Left cardiac atrium (tissue), 4 donors: ENCODE data around the gene ITGA8. TPM values are rescaled to one million over a fixed set of nuclear protein-coding genes. Genes with fewer than 3 reads are reported as not detected.

Experiments used
- ATAC-seq, 2 donors: fragments of 200-7000 bp; cut with Tn5 transposase; one replicate each; pipeline ENCODE4 v1.9.1; 2020; ENCODE audit warnings: mild to moderate bottlenecking in 2 of 2, moderate library complexity in 2 of 2
- DNase-seq: peaks from one replicate; pipeline ENCODE4 v3.0.0-alpha.2; 2020
- intact Hi-C, 2 donors: fragments of 100-400 bp; cut with DNase I; formaldehyde crosslinking; loops; one replicate each; pipeline versions ENCODE4 v1.14.1 to v1.15.1; 2022 to 2023
- total RNA-seq, 2 donors: library from RNA; stranded (reverse); fragmentation: NEBNext Ultra II Directional; extraction: Animal tissue kit (Norgen Biotek cat#: 25700); gene quantifications; one replicate each; pipeline ENCODE4 v1.2.1, GENCODE V29; 2021
- donor health status: DM: no; HTN: yes; CAD: no.
- donor health status: DM: no; HTN: yes; CAD: no; lungs with severe emphysema.
- donor health status: DM: yes; HTN: yes; CAD: no.
- donor health status: Dilated cardiomyopathy.

Gene ITGA8
- total RNA-seq, 2 donors from 2014 or later = 2.7 to 4.5 TPM

DNA sequence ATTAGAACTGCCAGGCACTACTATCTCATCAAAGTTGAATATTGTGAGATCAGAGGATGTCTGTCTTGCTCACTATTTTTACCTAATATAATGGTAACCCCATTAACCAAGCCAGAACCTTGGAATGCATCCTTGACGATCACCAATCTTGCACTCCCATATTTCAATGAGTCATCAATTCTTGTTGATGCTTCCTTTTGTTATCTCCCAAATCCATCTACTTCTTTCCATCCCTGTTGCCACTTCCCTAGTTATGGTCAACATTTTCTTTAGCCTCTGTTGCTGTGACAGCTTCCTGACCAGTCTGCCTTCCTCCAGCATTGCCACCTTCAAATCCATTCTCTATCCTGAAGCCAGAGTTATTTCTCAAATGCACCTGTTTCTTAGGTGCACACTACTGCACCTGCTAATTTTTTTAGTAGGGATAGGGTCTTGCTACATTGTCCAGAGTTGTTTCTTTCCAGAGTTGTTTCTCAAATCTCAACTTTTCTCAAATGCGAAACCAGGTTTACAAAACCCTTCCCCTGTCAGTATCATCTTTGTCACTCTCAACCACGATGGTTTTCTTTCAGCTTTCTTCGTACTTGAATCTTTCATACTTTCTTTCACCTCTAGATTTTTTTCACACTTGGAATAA lies 15.7 kb downstream of the ITGA8 start:
- intact Hi-C loops = loop anchor here in 1 of 2 donors (10.0 kb wide), 1 partner anchor 119 kb away; no protein-coding TSS in a partner anchor
- ATAC-seq = no peak
- DNase-seq = no peak

DNA sequence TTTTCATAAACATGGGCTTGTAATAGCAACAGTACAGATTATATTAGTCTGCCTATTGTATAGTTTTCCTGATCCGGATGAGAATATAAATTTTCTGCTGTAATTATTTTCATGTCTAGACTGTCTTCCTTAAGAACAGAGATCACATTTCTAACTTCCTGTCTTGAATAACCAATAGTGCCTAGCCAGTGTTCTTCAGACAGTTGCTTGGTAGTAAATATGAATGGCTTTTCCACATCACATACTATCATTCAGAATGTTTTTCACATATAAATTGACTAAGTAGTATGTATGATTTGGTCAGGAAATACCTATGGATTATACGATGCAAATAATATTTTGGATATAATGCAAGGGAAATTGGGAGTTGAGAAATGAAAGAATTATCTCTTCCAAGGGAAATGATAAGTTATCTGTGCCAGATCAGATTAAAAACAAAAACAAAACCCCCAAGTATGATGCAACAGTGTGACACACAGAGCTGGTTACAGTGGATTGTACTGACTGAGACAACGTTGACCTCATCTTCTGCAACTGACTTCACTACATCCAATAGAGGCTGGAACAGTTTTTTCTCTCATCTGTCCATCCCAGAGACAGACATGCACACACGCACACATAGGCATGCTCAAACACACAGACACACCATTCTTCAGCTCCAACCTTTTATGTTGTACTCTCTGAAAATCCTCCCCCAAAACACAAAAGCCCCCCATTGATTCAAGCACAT lies 16.4 kb downstream of the ITGA8 start:
- intact Hi-C loops = loop anchor here in 1 of 2 donors (10.0 kb wide), 1 partner anchor 119 kb away; no protein-coding TSS in a partner anchor
- DNase-seq (no peak), ATAC-seq (no peak)

DNA sequence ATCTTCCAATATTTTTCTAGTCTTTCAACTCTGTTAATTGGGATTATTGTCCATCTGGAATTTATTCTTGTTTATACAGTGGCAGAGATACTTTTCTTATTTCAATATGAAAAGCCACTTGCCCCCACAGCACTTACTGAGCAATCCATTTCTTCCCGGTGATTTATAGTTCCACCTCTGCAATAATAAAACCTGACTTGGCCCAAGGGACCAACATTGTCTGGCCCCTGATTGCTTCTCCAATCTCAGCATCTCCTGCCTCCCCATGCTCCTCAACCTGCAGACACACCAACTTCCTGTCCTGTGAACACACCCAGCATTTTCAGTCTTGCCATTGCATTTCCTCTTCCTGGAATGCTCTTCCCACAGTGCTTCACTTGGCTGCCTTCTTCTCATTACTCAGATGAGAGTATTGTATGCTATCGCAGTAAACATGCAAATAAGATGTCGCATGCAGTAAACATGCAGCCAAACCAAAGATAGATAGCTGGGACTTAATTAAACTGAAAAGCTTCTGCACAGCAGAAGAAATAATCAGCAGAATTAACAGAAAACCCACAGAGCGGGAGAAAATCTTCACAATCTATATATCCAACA lies 19.5 kb downstream of the ITGA8 start:
- no peak for ATAC-seq

DNA sequence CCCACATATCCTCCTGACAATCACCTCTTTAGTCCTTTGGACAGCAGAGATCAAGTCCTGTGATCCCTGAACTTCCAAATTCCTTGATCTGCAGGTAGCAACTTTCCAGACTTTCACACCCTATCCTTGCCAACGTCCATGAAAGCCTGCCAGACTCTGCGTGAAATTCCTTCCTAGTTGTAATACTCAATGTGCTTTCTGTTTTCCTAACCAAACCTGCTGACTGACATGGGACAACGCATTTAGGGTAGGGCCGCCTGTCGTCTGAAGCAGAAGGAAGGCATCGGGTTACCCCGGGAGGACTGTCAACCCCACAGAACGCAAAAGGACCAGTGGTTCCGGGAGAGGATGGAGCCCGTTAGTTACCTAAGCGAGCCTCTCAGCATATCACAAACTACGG lies 23.9 kb downstream of the ITGA8 start:
- ATAC-seq (no peak), DNase-seq (no peak)
- intact Hi-C loops = no loop called here

More for the DNA sequence above, 19.5 kb downstream of the ITGA8 start:
- DNase-seq = no peak
- intact Hi-C loops = loop anchor here in 1 of 2 donors (10.0 kb wide), 1 partner anchor 115 kb away; no protein-coding TSS in a partner anchor

DNA sequence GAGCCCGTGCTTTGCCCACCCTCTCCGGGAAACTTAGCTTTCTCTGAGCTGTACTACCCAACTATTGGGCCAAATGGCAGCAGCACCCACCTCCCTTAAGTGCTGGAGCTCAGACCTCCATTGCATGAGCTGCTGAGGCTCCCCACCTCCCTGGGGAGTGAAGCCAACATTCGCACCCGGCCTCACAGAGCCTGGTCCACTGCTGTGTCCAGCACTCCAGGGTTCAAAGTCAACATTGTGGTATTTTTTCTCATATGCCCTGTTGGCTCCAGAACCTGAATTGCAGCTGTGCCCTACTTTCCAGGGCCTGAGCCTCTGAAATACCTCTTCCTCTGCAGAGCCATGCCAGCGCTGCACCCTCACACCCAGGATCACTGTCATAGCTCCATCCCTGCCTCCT lies 29.7 kb downstream of the ITGA8 start:
- DNase-seq (no peak), ATAC-seq (no peak)
- intact Hi-C loops = no loop called here

DNA sequence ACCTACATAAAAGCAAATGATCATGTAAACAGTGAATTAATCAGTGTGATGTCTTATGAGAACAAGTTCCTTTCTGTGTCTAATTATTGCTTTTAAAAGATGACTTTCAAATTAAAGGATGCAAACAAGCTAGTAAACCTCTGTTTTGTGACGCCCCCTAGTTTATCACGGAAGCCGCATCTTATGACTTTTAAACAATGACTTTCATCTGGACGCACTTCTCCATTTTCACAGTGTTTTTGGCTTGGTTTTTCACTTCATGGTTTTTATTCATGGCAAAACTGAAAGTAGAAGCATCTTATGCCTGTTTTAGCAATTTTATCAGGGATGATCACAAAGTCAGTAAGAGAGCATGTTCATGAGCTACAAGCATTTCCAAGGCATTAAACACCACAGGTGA lies 35.0 kb downstream of the ITGA8 start:
- ATAC-seq (no peak), DNase-seq (no peak)
- intact Hi-C loops = no loop called here

DNA sequence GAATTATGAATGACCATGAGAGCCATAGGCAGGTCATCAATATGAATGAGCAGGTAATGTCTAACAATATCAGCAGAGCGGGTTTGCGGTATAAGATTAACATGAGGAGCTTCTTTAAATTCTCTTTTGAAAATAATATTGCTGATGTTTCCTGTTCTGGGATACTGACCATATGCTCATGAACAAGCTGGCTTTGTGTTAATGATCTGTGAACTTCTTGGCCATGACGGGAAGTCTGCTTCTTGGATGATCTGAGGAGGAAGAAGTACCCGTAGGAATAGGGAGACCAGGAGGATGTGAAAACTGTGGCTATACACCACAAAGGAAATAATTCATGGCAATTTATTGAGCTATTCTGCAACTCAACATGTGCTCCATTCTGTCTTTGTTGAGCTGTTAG lies 38.6 kb downstream of the ITGA8 start:
- no peak for ATAC-seq
- DNase-seq = no peak
- intact Hi-C loops = no loop called here

DNA sequence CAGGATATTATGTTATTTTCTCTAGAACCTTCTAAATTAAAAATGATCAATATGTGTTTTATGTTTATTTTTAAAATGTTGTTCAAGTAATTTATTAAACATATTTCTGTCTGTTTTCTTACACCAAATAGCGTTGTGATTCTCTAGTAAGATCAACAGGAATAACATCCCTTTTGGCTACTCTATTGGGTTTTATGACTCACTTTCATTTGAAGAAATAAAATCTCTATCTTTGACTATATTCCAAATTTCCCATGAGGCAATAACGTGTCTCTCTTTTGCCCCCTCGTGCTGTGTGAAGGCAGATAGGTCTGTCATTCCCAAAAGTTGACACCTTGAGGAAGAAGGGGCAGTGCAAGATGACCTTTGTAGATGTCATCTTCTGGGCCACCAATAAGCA lies 40.9 kb downstream of the ITGA8 start:
- DNase-seq (no peak), ATAC-seq (no peak)
- intact Hi-C loops = no loop called here

DNA sequence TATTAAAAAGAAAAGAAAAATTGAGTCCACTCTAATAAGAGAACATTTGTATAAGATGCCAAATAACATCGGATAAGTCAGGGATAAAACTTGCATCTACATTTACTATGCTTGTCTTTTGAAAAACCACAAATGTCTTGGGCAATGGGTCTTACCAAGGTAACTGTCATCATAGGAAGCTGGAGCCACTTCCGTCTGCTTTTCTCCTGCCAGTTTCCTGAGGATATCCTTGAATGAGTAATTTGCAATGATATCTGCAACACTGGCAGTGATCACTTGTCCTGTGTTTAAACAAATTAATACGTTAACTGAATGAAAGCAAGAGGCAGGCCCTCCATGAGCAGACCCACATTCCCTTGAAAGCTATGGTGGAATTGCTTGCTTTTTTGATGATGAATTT lies 47.3 kb downstream of the ITGA8 start:
- intact Hi-C loops = no loop called here
- ATAC-seq (no peak), DNase-seq (no peak)

DNA sequence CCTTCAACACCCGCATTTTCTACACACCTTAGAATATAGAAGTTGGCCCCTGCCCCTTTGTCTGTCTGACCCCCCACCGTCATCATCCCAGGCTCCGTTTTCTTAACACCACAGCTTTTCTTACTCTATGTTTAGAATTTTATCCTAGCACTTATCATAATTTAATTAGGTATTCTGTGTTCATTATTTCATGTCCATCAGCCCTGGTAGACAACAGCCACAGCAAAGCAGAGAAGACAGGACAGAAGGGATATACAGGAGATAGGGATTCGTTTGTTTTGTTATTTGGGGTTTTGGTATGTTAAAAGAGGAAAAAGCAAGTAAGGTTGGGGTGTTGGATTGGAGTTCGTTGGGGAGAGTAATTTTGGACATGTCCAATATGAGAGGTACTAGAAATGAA lies 48.8 kb downstream of the ITGA8 start:
- ATAC-seq (no peak), DNase-seq (no peak)
- intact Hi-C loops = no loop called here

DNA sequence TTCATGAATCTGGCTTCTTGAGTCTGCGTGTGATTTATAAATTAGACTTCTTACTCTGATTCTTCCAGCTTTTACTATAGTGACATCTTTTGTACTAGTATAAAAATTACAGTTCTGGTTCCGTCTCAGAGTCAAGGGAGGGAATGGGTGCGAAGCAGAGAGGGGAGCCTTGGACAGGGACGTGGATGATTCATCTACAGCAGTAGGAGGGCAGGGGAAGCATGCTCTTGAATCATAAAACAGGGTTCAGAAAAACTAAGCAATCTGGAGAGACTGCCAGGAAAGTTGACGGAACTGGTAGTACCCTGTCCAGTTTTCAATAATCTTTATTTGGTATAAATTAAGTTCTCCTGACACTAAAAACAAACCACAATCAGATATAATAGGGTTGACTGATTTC lies 58.1 kb downstream of the ITGA8 start:
- intact Hi-C loops = no loop called here
- DNase-seq (no peak), ATAC-seq (no peak)

DNA sequence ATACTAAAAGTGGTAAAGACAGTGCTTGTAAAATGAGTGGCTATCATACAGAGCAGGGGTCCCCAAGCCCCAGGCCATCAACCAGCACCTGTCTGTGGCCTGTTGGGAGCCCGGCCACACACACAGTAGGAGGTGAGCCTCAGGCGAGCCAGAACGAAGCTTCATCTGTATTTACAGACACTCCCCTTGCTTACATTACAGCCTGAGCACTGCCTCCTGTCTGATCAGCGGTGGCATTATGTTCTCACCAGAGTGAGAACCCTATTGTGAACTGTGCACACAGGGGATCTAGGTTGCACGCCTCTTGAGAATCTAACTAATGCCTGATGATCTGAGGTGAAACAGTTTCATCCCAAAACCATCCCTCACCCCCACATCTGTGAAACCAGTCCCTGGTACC lies 58.7 kb downstream of the ITGA8 start:
- no peak for ATAC-seq
- DNase-seq = no peak
- intact Hi-C loops = no loop called here

DNA sequence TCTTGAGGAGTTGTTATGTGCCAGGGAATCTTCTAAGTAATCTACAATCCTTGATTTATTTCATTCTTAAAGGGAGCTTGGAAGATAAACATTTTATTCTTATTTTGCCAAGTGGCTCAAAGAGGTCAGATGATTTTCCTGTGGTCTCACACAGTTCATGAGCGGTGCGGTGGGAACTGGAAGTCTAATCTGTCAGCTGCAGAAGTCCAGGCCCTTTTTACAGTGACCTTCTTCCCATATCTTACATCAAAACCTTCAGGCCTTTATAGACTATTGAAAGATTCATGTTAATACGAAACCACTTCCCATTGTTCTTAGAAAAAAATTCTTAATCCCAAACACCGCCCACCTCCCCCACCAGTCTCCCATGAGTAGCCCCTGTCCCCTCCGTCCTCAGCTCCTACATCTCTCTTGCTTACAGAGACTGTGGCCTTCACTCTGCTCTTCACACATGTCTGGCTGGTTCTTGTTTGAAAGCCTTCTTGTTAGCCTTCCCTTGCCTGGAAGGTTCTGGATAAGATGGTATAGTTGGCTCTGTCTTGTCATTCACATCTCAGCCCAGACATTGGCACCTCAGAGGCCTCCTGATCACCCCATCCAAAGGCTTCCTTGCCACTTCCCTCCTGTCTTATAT lies 61.5 kb downstream of the ITGA8 start:
- DNase-seq = no peak
- no peak for ATAC-seq
- intact Hi-C loops = no loop called here

DNA sequence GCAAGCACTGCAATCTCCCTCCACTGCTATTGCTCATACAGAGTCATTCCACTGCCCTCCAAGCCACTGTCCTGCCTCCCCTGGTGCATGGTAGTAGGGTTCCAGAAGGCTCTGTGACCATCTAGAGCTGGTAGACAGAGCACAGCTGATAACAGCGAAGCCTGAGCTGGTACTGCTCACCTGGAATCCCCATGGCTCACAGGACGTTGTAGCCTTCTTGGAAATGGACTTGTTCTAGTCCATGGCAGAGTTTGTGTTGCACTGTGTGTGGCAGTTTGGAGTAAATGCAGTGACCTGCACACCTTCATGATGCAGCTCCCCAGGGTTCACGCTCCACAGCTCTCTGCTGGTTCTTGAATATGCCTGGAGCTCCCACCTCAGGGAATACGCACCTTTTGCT lies 67.0 kb downstream of the ITGA8 start:
- ATAC-seq = no peak
- DNase-seq = no peak
- intact Hi-C loops = no loop called here

DNA sequence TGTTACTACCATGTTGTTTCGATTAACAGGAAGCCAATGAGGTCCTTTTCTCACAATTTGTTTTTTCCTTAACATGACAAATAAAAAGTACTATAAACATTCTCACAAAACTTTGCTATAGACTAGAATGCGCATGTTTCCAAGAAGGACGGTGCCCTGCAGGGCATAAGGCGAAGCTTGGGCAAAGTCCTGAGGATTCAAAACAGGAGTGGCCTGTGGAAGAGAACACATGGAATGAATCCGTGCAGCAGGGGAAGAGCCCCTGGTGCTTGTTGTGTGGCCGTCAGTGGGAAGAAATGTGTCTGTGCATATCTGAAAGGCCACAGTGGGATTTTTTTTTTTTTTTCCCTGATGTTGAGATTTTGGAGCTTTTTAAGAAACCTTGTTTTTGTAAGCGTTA lies 67.6 kb downstream of the ITGA8 start:
- intact Hi-C loops = no loop called here
- no peak for ATAC-seq

DNA sequence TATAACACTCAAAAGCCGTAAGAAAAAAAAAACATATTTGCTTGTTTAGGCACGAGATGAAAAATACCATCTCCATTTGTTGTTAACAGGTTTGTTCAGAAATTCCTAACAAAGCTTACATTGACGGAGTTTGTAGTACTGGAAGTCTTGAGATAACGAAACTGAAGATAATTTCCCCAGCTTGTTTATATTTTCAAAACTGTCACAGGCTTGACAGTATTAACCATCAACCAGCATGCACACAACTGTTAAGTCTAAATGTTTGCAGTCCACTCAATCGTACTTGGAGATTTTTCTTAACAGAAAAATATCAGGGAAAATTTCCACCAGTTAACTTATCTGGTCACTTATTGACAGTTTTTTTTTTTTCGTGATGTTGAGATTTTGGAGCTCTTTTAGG lies 68.5 kb downstream of the ITGA8 start:
- intact Hi-C loops = no loop called here
- ATAC-seq = no peak
- no peak for DNase-seq

More for the DNA sequence above, 67.6 kb downstream of the ITGA8 start:
- no peak for DNase-seq

DNA sequence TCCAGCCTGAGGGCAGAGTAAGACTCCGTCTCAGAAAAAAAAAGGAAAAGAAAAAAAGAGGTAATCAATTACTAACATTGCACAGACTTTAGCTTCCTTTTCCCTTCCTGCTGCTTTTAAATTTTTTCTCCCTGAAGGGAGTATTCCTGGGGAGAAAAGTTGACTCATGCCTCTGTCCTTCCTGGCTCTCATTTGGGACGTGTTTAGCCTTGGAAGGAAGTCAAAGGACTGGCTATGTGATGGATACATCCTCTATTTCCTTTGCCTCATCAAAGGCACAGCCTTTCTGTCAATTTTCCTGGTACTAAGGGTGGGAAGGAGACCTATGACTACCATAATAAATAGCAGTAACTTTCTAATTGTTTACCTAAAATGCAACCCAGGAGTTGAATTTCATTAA lies 77.6 kb downstream of the ITGA8 start:
- no peak for DNase-seq
- intact Hi-C loops = no loop called here
- no peak for ATAC-seq

DNA sequence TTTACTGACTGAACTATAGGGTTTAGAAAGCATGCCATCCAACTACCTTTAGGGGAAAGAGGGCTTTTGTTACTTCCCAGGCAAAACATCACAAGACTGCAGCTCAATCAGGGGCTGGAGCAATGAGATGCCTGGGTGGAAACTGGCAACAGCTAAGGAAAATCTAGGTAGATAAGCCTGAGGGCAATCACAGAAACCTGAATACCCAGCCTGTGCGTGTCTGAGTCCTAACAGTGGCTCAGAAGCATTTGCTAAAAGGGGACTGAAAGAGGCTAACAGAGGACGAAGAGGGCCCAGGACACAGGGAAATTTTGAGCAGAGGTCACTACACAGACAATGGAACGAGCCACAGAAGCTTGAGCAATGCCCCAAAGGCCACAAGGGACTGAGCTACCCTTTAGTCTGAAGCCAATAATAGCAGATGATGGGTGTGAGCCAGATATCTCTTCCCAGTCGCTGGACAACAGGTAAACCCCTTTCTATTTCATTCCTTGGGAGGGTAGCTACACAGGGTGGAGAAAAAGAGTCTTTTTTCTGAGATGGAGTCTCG lies 79.1 kb downstream of the ITGA8 start:
- no peak for ATAC-seq
- intact Hi-C loops = no loop called here
- no peak for DNase-seq

DNA sequence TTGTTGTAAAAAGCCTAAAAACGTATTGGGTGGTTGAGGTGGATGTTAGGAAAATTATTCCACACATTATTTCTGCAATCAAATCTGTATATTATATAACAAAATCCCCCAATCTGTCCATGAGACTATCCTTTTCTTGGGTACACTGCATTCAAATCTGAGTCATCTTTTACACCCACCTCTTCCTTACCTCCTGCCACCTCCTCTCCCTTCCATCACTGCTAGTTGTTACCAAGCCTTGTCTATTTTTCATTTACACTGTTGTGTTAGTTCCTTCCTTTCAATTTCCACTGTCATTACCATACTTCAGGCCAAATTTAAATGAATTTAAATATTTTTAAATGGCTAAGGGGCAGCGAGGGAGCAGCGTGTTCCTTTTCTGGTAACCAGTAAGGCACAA lies 83.3 kb downstream of the ITGA8 start:
- DNase-seq = no peak
- intact Hi-C loops = no loop called here
- ATAC-seq = no peak
